H1 (cell line): Measurements from ENCODE around the gene PCP4. TPM values are rescaled to one million over a fixed set of nuclear protein-coding genes. Genes with fewer than 3 reads are reported as not detected.

Source experiments
- CTCF ChIA-PET: fragments of 300-600 bp; sonication (Branson Sonifier 250); formaldehyde crosslinking; loops from one replicate; lab custom pipeline; 2021; ENCODE audit not compliant: partially characterized antibody; lab: Charles Lee
- POLR2A ChIA-PET: fragments of 300-600 bp; sonication (Branson Sonifier 250); formaldehyde crosslinking; loops from one replicate; lab custom pipeline; 2021; ENCODE audit warnings: inconsistent platforms; ENCODE audit not compliant: partially characterized antibody; lab: Charles Lee
- DNase-seq, 2 experiments: peaks; one replicate each; pipeline versions ENCODE4 v3.0.0 to v3.0.0-alpha.2; 2010 to 2022; ENCODE audit warnings: low spot score in 2 of 2, low read depth in 1 of 2, mixed read lengths in 1 of 2
- FAIRE-seq: peaks from 2 replicates; lab custom pipeline; 2011; peaks lifted over from hg19 to GRCh38; lab: Jason Lieb, UNC
- H2AFZ ChIP-seq: 2 replicates; pipeline ENCODE4 v1.8.1; 2012; ENCODE audit warnings: low read length, inconsistent platforms
- H2AK5ac ChIP-seq: 2 replicates; pipeline ENCODE4 v1.6.1; 2013; ENCODE audit warnings: low read depth, low read length
- H2BK120ac ChIP-seq: replicated peaks from 2 replicates; pipeline ENCODE3; 2013; ENCODE audit warnings: low read depth, low read length, inconsistent platforms
- H2BK12ac ChIP-seq: 2 replicates; pipeline ENCODE4 v1.6.1; 2013; ENCODE audit warnings: low read depth, low read length
- H2BK15ac ChIP-seq: 2 replicates; pipeline ENCODE4 v1.6.1; 2013; ENCODE audit warnings: low read length
- H2BK20ac ChIP-seq: 2 replicates; pipeline ENCODE4 v1.6.1; 2013; ENCODE audit warnings: low read length
- H2BK5ac ChIP-seq: 2 replicates; pipeline ENCODE4 v1.6.1; 2013; ENCODE audit warnings: low read depth, low read length
- H3K14ac ChIP-seq: 2 replicates; pipeline ENCODE4 v1.6.1; 2013; ENCODE audit warnings: inconsistent platforms; ENCODE audit not compliant: insufficient read length
- H3K18ac ChIP-seq: 2 replicates; pipeline ENCODE4 v1.6.1; 2013; ENCODE audit warnings: low read length; ENCODE audit errors: extremely low read depth
- H3K23ac ChIP-seq: 2 replicates; pipeline ENCODE4 v1.6.1; 2013; ENCODE audit warnings: inconsistent platforms; ENCODE audit not compliant: insufficient read length
- H3K23me2 ChIP-seq: 2 replicates; pipeline ENCODE4 v1.6.1; 2013; ENCODE audit warnings: low read depth, low read length
- H3K27ac ChIP-seq: 2 replicates; pipeline ENCODE4 v1.6.1; 2011; ENCODE audit warnings: low read depth, low read length, inconsistent platforms
- H3K27me3 ChIP-seq, 4 experiments: replicated peaks in 1 of 4; 1 replicate in 1 of 4; 2 replicates in 3 of 4; pipeline versions ENCODE4 v1.6.1 to v1.8.1; 2011 to 2013; ENCODE audit warnings: low read length in 3 of 4, mild to moderate bottlenecking in 3 of 4, inconsistent platforms in 2 of 4, mixed read lengths in 2 of 4, moderate library complexity in 1 of 4; ENCODE audit not compliant: control insufficient read depth in 3 of 4, insufficient read depth in 3 of 4; ENCODE audit errors: extremely low read depth in 1 of 4
- H3K36me3 ChIP-seq, 4 experiments: 2 replicates each; pipeline versions ENCODE4 v1.6.1 to v1.8.1; 2011 to 2013; ENCODE audit warnings: mild to moderate bottlenecking in 4 of 4, low read length in 3 of 4, moderate library complexity in 2 of 4, control low read depth in 1 of 4, inconsistent platforms in 1 of 4; ENCODE audit not compliant: insufficient read depth in 4 of 4, control insufficient read depth in 2 of 4
- H3K4ac ChIP-seq: replicated peaks from 2 replicates; pipeline ENCODE3; 2013; ENCODE audit warnings: low read length, low read depth, mixed read lengths, inconsistent platforms; ENCODE audit not compliant: insufficient read length
- H3K4me1 ChIP-seq, 4 experiments: replicated peaks in 1 of 4; 1 replicate in 1 of 4; 2 replicates in 3 of 4; pipeline versions ENCODE4 v1.6.1 to v1.8.1; 2011 to 2013; ENCODE audit warnings: low read length in 3 of 4, inconsistent platforms in 2 of 4, mixed read lengths in 1 of 4; ENCODE audit not compliant: insufficient read depth in 4 of 4, control insufficient read depth in 3 of 4
- H3K4me2 ChIP-seq, 2 experiments: 2 replicates each; pipeline versions ENCODE4 v1.6.1 to v1.8.1; 2011 to 2013; ENCODE audit warnings: low read depth in 2 of 2, low read length in 2 of 2, control low read depth in 1 of 2, inconsistent platforms in 1 of 2, mild to moderate bottlenecking in 1 of 2; ENCODE audit not compliant: insufficient read depth in 1 of 2
- H3K4me3 ChIP-seq, 4 experiments: fragments of 200-600, 300-600 bp in 1 of 4; sonication (generic), shearing (Covaris generic), sonication (Bioruptor Twin) in 1 of 4; 2 replicates each; pipeline versions ENCODE4 v1.5.1 to v1.8.1; 2011 to 2016; ENCODE audit warnings: low read length in 4 of 4, low read depth in 3 of 4, control low read depth in 2 of 4, inconsistent platforms in 2 of 4, mild to moderate bottlenecking in 2 of 4, mixed read lengths in 1 of 4, moderate library complexity in 1 of 4; ENCODE audit not compliant: insufficient read depth in 2 of 4; ENCODE audit errors: extremely low read depth in 1 of 4
- H3K56ac ChIP-seq: replicated peaks from 2 replicates; pipeline ENCODE3; 2013; ENCODE audit warnings: low read depth, mild to moderate bottlenecking, mixed read lengths, low read length, inconsistent platforms; ENCODE audit not compliant: insufficient read length
- H3K79me1 ChIP-seq: 2 replicates; pipeline ENCODE4 v1.6.1; 2013; ENCODE audit warnings: low read depth, low read length, control low read depth
- H3K79me2 ChIP-seq, 2 experiments: 2 replicates each; pipeline versions ENCODE4 v1.6.1 to v1.8.1; 2012 to 2013; ENCODE audit warnings: low read length in 2 of 2, mild to moderate bottlenecking in 2 of 2, inconsistent platforms in 1 of 2; ENCODE audit not compliant: insufficient read depth in 2 of 2, control insufficient read depth in 1 of 2
- H3K9ac ChIP-seq, 4 experiments: replicated peaks in 1 of 4; 1 replicate in 1 of 4; 2 replicates in 3 of 4; pipeline versions ENCODE4 v1.6.1 to v1.8.1; 2011 to 2013; ENCODE audit warnings: low read depth in 3 of 4, low read length in 3 of 4, control low read depth in 2 of 4, mild to moderate bottlenecking in 2 of 4, moderate library complexity in 2 of 4, inconsistent platforms in 1 of 4; ENCODE audit errors: extremely low read depth in 1 of 4
- H3K9me3 ChIP-seq, 2 experiments: 2 replicates each; pipeline versions ENCODE4 v1.6.1 to v1.8.1; 2012 to 2013; ENCODE audit warnings: mild to moderate bottlenecking in 2 of 2, moderate library complexity in 2 of 2, control low read depth in 1 of 2, inconsistent platforms in 1 of 2, low read depth in 1 of 2, low read length in 1 of 2, mixed read lengths in 1 of 2; ENCODE audit not compliant: insufficient read depth in 2 of 2
- H4K20me1 ChIP-seq, 2 experiments: replicated peaks in 1 of 2; 2 replicates each; pipeline versions ENCODE3 to v1.8.1; 2011 to 2013; ENCODE audit warnings: inconsistent platforms in 2 of 2, low read length in 2 of 2, mild to moderate bottlenecking in 1 of 2; ENCODE audit not compliant: insufficient read depth in 2 of 2, control insufficient read depth in 1 of 2
- H4K5ac ChIP-seq: 2 replicates; pipeline ENCODE4 v1.6.1; 2013; ENCODE audit warnings: low read length, low read depth, mixed read lengths, inconsistent platforms; ENCODE audit not compliant: insufficient read length
- H4K8ac ChIP-seq: 2 replicates; pipeline ENCODE4 v1.8.0; 2013; ENCODE audit warnings: mild to moderate bottlenecking, moderate library complexity, low read length, inconsistent platforms; ENCODE audit not compliant: insufficient read depth; ENCODE audit errors: extremely low read depth
- H4K91ac ChIP-seq: replicated peaks from 2 replicates; pipeline ENCODE3; 2013; ENCODE audit warnings: low read length, mixed read lengths, inconsistent platforms; ENCODE audit not compliant: insufficient read length
- BACH1 ChIP-seq: IDR thresholded peaks from 2 replicates; pipeline ENCODE4 v1.6.1; 2012; ENCODE audit warnings: low read length, improper control_type of control experiment
- BCL11A ChIP-seq, 2 experiments: IDR thresholded peaks; one replicate each; pipeline ENCODE4 v1.6.1; 2011; ENCODE audit warnings: low read depth in 2 of 2, low read length in 2 of 2, mild to moderate bottlenecking in 2 of 2
- HDAC2 ChIP-seq, 2 experiments: fragments of 300-600 bp in 1 of 2; sonication (generic) in 1 of 2; IDR thresholded peaks; 2 replicates each; pipeline ENCODE4 v1.6.1; 2011 to 2012; ENCODE audit warnings: low read depth in 2 of 2, low read length in 2 of 2, mild to moderate bottlenecking in 2 of 2, moderate library complexity in 2 of 2, borderline replicate concordance in 1 of 2, inconsistent platforms in 1 of 2
- JUN ChIP-seq: IDR thresholded peaks from 2 replicates; pipeline ENCODE4 v1.6.1; 2011; ENCODE audit warnings: low read depth, mild to moderate bottlenecking, improper control_type of control experiment, low read length
- KDM1A ChIP-seq: fragments of 200-600, 300-600 bp; sonication (generic); IDR thresholded peaks from 2 replicates; pipeline ENCODE4 v1.7.1; 2016; ENCODE audit warnings: mild to moderate bottlenecking, low read length, borderline replicate concordance
- NRF1 ChIP-seq: IDR thresholded peaks from 2 replicates; pipeline ENCODE4 v1.6.1; 2011; ENCODE audit warnings: mild to moderate bottlenecking, low read depth, low read length, improper control_type of control experiment
- SAP30 ChIP-seq: fragments of 300-600 bp; sonication (generic); IDR thresholded peaks from 2 replicates; pipeline ENCODE4 v1.7.1; 2012; ENCODE audit warnings: low read length, moderate library complexity, mild to moderate bottlenecking, inconsistent platforms; ENCODE audit not compliant: insufficient read depth, insufficient replicate concordance
- SIX5 ChIP-seq: IDR thresholded peaks from 2 replicates; pipeline ENCODE4 v1.6.1; 2011; ENCODE audit warnings: mild to moderate bottlenecking, low read depth, low read length
- SP2 ChIP-seq: IDR thresholded peaks from 2 replicates; pipeline ENCODE4 v1.6.1; 2012; ENCODE audit warnings: mild to moderate bottlenecking, low read length, inconsistent platforms
- WGBS, 2 experiments: shearing (Covaris generic) in 1 of 2; methylation state at CpG; one replicate each; pipeline versions ENCODE4 v1.1.6 to v1.1.7; 2013 to 2015; ENCODE audit warnings: low lambda C conversion rate in 2 of 2, mixed read lengths in 2 of 2, inconsistent platforms in 1 of 2, low coverage in 1 of 2, missing lambda C conversion rate in 1 of 2; ENCODE audit not compliant: insufficient replicate concordance in 2 of 2, insufficient coverage in 1 of 2, insufficient read length in 1 of 2; ENCODE audit errors: extremely low coverage in 1 of 2, missing lambda C conversion rate in 1 of 2; 5-methylcytosine and 5-hydroxymethylcytosine counted together
- polyA plus RNA-seq, 7 experiments: library from polyadenylated mRNA; depleted of rRNA in 3 of 7; stranded (reverse) in 5 of 7; unstranded in 2 of 7; fragments of >200 nt in 5 of 7; fragments of 200-250 nt in 2 of 7; gene quantifications; 1 replicate in 5 of 7; 2 replicates in 1 of 7; 4 replicates in 1 of 7; pipeline versions ENCODE4 v1.2.1 to v1.2.3, GENCODE V29; 2011 to 2013; ENCODE audit warnings: missing spikeins in 2 of 7, mixed read lengths in 2 of 7
- total RNA-seq: library from RNA; stranded (reverse); fragmentation: NEBNext Ultra II Directional; extraction: Animal tissue kit (Norgen Biotek cat#: 25700); gene quantifications from 2 replicates; pipeline ENCODE4 v1.2.1, GENCODE V29; 2021

PCP4 gene
- total and polyA plus RNA-seq, 2 of the 8 experiments (the other 6 are each of a cell fraction or from before 2014, with no cell fraction given), result 1.8 to 2.4 TPM

- Histone ChIP-seq H3K27ac (no peak overlapping the region), H3K56ac (no peak overlapping the region), H3K18ac (no peak overlapping the region), H3K4me3 (no peak overlapping the region), H4K8ac (no peak overlapping the region), H2BK20ac (no peak overlapping the region), H3K36me3 (no peaks in the 10 kb centered on the region; a peak in 1 of 8 replicates), H3K14ac (no peak overlapping the region), H3K79me1 (no peaks in the 10 kb centered on the region), H3K23ac (no peak overlapping the region), H2BK15ac (no peak overlapping the region), H3K9me3 (no peaks in the 10 kb centered on the region; a peak in 1 of 4 replicates), H3K9ac (no peak overlapping the region), H2AK5ac (no peak overlapping the region), H3K23me2 (no peaks in the 10 kb centered on the region), H3K4ac (no peak overlapping the region), H2AFZ (no peak overlapping the region), H2BK12ac (no peak overlapping the region), H4K20me1 (no peaks in the 10 kb centered on the region), H2BK120ac (no peak overlapping the region), H2BK5ac (no peak overlapping the region), H3K79me2 (no peaks in the 10 kb centered on the region), H3K4me2 (no peak overlapping the region), H4K91ac (no peak overlapping the region), H4K5ac (no peak overlapping the region), H3K27me3 (no peaks in the 10 kb centered on the region), H3K4me1 (no peaks in the 10 kb centered on the region)
- ChIA-PET CTCF (no interaction called here), POLR2A (no interaction called here)
- WGBS, 2 experiments, result 95% methylated on average over 2 of the region's 2 CpGs; no CpG with 5 or more reads in 1 of the 2 experiments
- no peak for TF ChIP-seq KDM1A
- TF ChIP-seq BACH1, result no peak
- TF ChIP-seq NRF1, result no peak
- TF ChIP-seq HDAC2 (IDR thresholded peaks at IDR 0.05; ENCODE audit: borderline replicate concordance in 1 of 2, low read depth in 2 of 2, low read length in 2 of 2), result no peak
- no peak for TF ChIP-seq JUN
- TF ChIP-seq BCL11A (IDR thresholded peaks at IDR 0.05; ENCODE audit: low read depth in 2 of 2, low read length in 2 of 2), result no peak
- no peak for TF ChIP-seq SP2
- TF ChIP-seq SIX5, result no peak
- TF ChIP-seq SAP30, result no peak
- no peak for FAIRE-seq
- no peak for DNase-seq
Measured at GRCh38 chr21:39818557-39818956, 48.7 kb upstream of the PCP4 start.
